Liver (tissue), 3 donors: ENCODE data around the gene UBASH3A.

ENCODE experiments used
- CTCF ChIP-seq: fragments of 150-350 bp; IDR thresholded peaks from 2 replicates; pipeline ENCODE4 v1.5.1; 2017; ENCODE audit warnings: improper control_type of control experiment, low read depth, low read length; ENCODE audit not compliant: missing input control
- TAF1 ChIP-seq: conservative IDR thresholded peaks from 2 replicates; pipeline ENCODE4 v1.6.1; 2016; ENCODE audit warnings: antibody characterized with exemption, mild to moderate bottlenecking
- YY1 ChIP-seq: IDR thresholded peaks from 2 replicates; pipeline ENCODE4 v1.6.1; 2016; ENCODE audit warnings: antibody characterized with exemption, mild to moderate bottlenecking
- donor health status: healthy.
- donor health status: healthy.

- TF ChIP-seq TAF1 (no peak), CTCF (no peak), YY1 (no peak)
Observed at GRCh38 chr21:42445311-42445710, 41.6 kb downstream of the UBASH3A start.
